HCT116 (cell line): ENCODE data around the gene CLTA. TPM values are rescaled to one million over a fixed set of nuclear protein-coding genes. Genes with fewer than 3 reads are reported as not detected.

Source experiments
- ATAC-seq: fragments of 200-7000 bp; cut with Tn5 transposase; 2 replicates; pipeline ENCODE4 v1.9.1; 2020; ENCODE audit warnings: mild to moderate bottlenecking, moderate library complexity
- BruUV-seq: library from RNA; stranded (reverse); fragments of 400-500 nt; replicated peaks from 2 replicates; lab custom pipeline; 2021; lab: Mats Ljungman, UMichigan
- CTCF ChIA-PET: fragments of 300-600 bp; sonication (Branson Sonifier 250); formaldehyde crosslinking; loops from one replicate; lab custom pipeline; 2021; ENCODE audit warnings: antibody characterized with exemption; lab: Charles Lee
- POLR2A ChIA-PET: fragments of 300-600, 350-600 bp; sonication (Branson Sonifier 250); formaldehyde crosslinking; loops from one replicate; lab custom pipeline; 2021; ENCODE audit warnings: antibody characterized with exemption; lab: Charles Lee
- RAD21 ChIA-PET, 2 experiments: fragments of 300-600 bp; sonication (Branson Sonifier 250); formaldehyde crosslinking; loops; one replicate each; lab custom pipeline; 2023; ENCODE audit warnings: low total read pairs in 2 of 2; ENCODE audit not compliant: uncharacterized antibody in 2 of 2, unreplicated experiment in 2 of 2, low non-redundant PET in 1 of 2; lab: Charles Lee
- DNase-seq: peaks from one replicate; pipeline ENCODE4 v3.0.0-alpha.2; 2010; ENCODE audit warnings: low read depth, low spot score
- H2AFZ ChIP-seq: fragments of 200-600 bp; shearing (Covaris generic), sonication (generic); 2 replicates; pipeline ENCODE4 v1.6.1; 2017; ENCODE audit warnings: low read depth, mixed run types, mixed read lengths, antibody characterized with exemption, low read length; ENCODE audit not compliant: poor library complexity, severe bottlenecking
- H3K27ac ChIP-seq: 2 replicates; pipeline ENCODE4 v1.5.1; 2012; ENCODE audit warnings: low read depth, low read length
- H3K27me3 ChIP-seq: fragments of 200-600 bp; sonication (generic); 2 replicates; pipeline ENCODE4 v1.6.1; 2016; ENCODE audit warnings: mixed run types, low read length, mixed read lengths; ENCODE audit not compliant: insufficient read depth
- H3K36me3 ChIP-seq, 2 experiments: fragments of 200-500 bp in 1 of 2; fragments of 200-600 bp in 1 of 2; sonication (Bioruptor generic) in 1 of 2; sonication (generic) in 1 of 2; 2 replicates each; pipeline versions ENCODE4 v1.5.1 to v1.6.1; 2014 to 2016; ENCODE audit warnings: low read length in 2 of 2, inconsistent platforms in 1 of 2, mixed read lengths in 1 of 2, mixed run types in 1 of 2; ENCODE audit not compliant: insufficient read depth in 2 of 2, control insufficient read depth in 1 of 2
- H3K4me1 ChIP-seq, 2 experiments: fragments of 200-600 bp in 1 of 2; sonication (generic) in 1 of 2; 2 replicates each; pipeline versions ENCODE4 v1.5.1 to v1.6.1; 2012 to 2017; ENCODE audit warnings: low read length in 2 of 2, inconsistent platforms in 1 of 2, mild to moderate bottlenecking in 1 of 2, mixed read lengths in 1 of 2, mixed run types in 1 of 2, moderate library complexity in 1 of 2; ENCODE audit not compliant: insufficient read depth in 2 of 2, control insufficient read depth in 1 of 2
- H3K4me2 ChIP-seq: fragments of 200-600 bp; sonication (generic); 2 replicates; pipeline ENCODE4 v1.6.1; 2017; ENCODE audit warnings: mixed run types, low read length, mixed read lengths
- H3K4me3 ChIP-seq, 2 experiments: fragments of 200-600 bp in 1 of 2; sonication (generic) in 1 of 2; replicated peaks in 1 of 2; 2 replicates each; pipeline ENCODE4 v1.5.1; 2011 to 2016; ENCODE audit warnings: low read length in 2 of 2, control low read depth in 1 of 2, low read depth in 1 of 2, mild to moderate bottlenecking in 1 of 2, mixed read lengths in 1 of 2, mixed run types in 1 of 2
- H3K79me2 ChIP-seq: fragments of 200-600 bp; sonication (generic); 2 replicates; pipeline ENCODE4 v1.6.1; 2017; ENCODE audit warnings: mild to moderate bottlenecking, mixed run types, low read length, moderate library complexity, mixed read lengths; ENCODE audit not compliant: insufficient read depth
- H3K9ac ChIP-seq: fragments of 200-600 bp; sonication (generic); 2 replicates; pipeline ENCODE4 v1.6.1; 2016; ENCODE audit warnings: low read length, mixed read lengths
- H3K9me2 ChIP-seq: fragments of 200-600 bp; sonication (generic), shearing (Covaris generic); 2 replicates; pipeline ENCODE4 v1.6.1; 2017; ENCODE audit warnings: mixed run types, mild to moderate bottlenecking, moderate library complexity; ENCODE audit not compliant: insufficient read depth
- H3K9me3 ChIP-seq, 2 experiments: fragments of 200-500 bp in 1 of 2; fragments of 200-600 bp in 1 of 2; sonication (Bioruptor generic) in 1 of 2; sonication (generic) in 1 of 2; 2 replicates each; pipeline ENCODE4 v1.6.1; 2014 to 2017; ENCODE audit warnings: low read length in 2 of 2, mixed read lengths in 2 of 2, inconsistent platforms in 1 of 2, low read depth in 1 of 2, mild to moderate bottlenecking in 1 of 2, mixed run types in 1 of 2, moderate library complexity in 1 of 2; ENCODE audit not compliant: control insufficient read depth in 1 of 2, insufficient read depth in 1 of 2
- H4K20me1 ChIP-seq: fragments of 200-600 bp; sonication (generic), shearing (Covaris generic); 2 replicates; pipeline ENCODE4 v1.6.1; 2017; ENCODE audit warnings: mixed run types, mild to moderate bottlenecking, moderate library complexity; ENCODE audit not compliant: insufficient read depth
- ATF3 ChIP-seq: IDR thresholded peaks from 2 replicates; pipeline ENCODE4 v1.6.1; 2012
- CBX3 ChIP-seq: IDR thresholded peaks from 2 replicates; pipeline ENCODE4 v1.6.1; 2012; ENCODE audit warnings: low read depth
- CEBPB ChIP-seq: IDR thresholded peaks from 2 replicates; pipeline ENCODE4 v1.6.1; 2012; ENCODE audit warnings: low read depth
- CTCF ChIP-seq, 3 experiments: fragments of 200-600 bp in 1 of 3; sonication (generic) in 1 of 3; IDR thresholded peaks in 2 of 3; conservative IDR thresholded peaks in 1 of 3; 2 replicates each; pipeline ENCODE4 v1.5.1; 2012 to 2017; ENCODE audit warnings: low read depth in 2 of 3, low read length in 2 of 3, antibody characterized with exemption in 1 of 3, borderline replicate concordance in 1 of 3, control low read depth in 1 of 3, mild to moderate bottlenecking in 1 of 3, mixed read lengths in 1 of 3, mixed run types in 1 of 3, moderate library complexity in 1 of 3; ENCODE audit not compliant: insufficient read depth in 1 of 3
- EGR1 ChIP-seq: IDR thresholded peaks from 2 replicates; pipeline ENCODE4 v1.6.1; 2012; ENCODE audit warnings: low read depth
- EZH2phosphoT487 ChIP-seq: fragments of 200-600 bp; IDR thresholded peaks from 2 replicates; pipeline ENCODE4 v1.6.1; 2018; ENCODE audit warnings: antibody characterized with exemption, borderline replicate concordance
- FOSL1 ChIP-seq: IDR thresholded peaks from 2 replicates; pipeline ENCODE4 v1.6.1; 2012; ENCODE audit warnings: low read depth
- JUND ChIP-seq: IDR thresholded peaks from 2 replicates; pipeline ENCODE4 v1.6.1; 2012
- MAX ChIP-seq: IDR thresholded peaks from 2 replicates; pipeline ENCODE4 v1.6.1; 2012
- POLR2A ChIP-seq: IDR thresholded peaks from 2 replicates; pipeline ENCODE4 v1.7.0; 2011; ENCODE audit warnings: borderline replicate concordance; ENCODE audit not compliant: insufficient read depth, insufficient read length; ENCODE audit errors: extremely low read depth
- POLR2AphosphoS5 ChIP-seq: IDR thresholded peaks from 2 replicates; pipeline ENCODE4 v1.6.1; 2011; ENCODE audit warnings: mild to moderate bottlenecking, low read depth, low read length, moderate library complexity
- RAD21 ChIP-seq: IDR thresholded peaks from 2 replicates; pipeline ENCODE4 v1.6.1; 2012; ENCODE audit warnings: low read depth, mild to moderate bottlenecking
- SRF ChIP-seq: IDR thresholded peaks from 2 replicates; pipeline ENCODE4 v1.6.1; 2012; ENCODE audit warnings: low read depth
- YY1 ChIP-seq: IDR thresholded peaks from 2 replicates; pipeline ENCODE4 v1.6.1; 2011; ENCODE audit warnings: low read length, low read depth, moderate library complexity, mild to moderate bottlenecking; ENCODE audit not compliant: insufficient replicate concordance; ENCODE audit errors: extremely low read depth
- ZNF274 ChIP-seq: fragments of 200-500 bp; sonication (Bioruptor generic); IDR thresholded peaks from 2 replicates; pipeline ENCODE4 v1.6.1; 2014; ENCODE audit warnings: mild to moderate bottlenecking, low read depth, low read length, inconsistent platforms
- intact Hi-C: fragments of 100-400 bp; cut with micrococcal nuclease; formaldehyde crosslinking; loops from 2 replicates; pipeline ENCODE4 v1.10.0; 2022
- total RNA-seq: library from RNA; stranded (reverse); gene quantifications from one replicate; pipeline ENCODE4 v1.2.1, GENCODE V29; 2021; ENCODE audit not compliant: unreplicated experiment

The CLTA gene
- total RNA-seq, 1 experiment from 2014 or later: 152 TPM

DNA sequence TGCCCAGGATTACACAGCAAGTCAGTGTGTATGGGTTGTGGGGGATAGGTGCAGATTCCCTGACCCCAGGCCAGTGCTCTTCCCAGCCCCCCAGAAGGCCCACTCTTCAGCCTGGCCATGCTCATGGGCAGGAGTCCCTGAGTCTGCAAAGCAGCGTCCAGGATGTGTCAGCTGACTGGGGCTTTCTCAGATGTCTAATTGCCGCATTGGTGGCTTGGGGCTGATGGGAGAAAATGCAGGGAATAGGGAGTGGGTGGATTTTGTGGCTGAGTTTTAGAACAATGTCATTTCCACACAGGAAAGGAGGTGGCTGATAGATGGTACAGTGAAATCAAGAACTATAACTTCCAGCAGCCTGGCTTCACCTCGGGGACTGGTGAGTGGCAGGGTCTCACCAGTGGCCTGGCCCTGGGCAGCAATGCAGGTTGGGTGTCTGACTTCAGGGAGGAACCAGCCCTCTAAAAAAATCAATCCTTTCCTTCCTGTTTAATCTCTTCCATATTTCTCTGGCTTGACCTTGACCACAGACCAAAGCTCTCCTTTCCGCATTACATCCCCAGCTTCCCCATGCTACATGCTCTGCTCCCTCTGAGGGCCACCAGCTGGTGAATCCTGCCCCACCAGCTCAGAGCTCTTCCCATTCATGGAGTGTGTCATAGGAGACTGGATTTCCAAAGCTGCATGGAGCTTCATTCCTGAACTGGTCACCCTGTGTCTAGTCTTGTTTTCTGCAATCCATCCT lies 40.0 kb upstream of the CLTA start:
- intact Hi-C loops: no loop called here
- H3K9me2 ChIP-seq: no peaks in the 10 kb centered on the region
- DNase-seq (no peak), ATAC-seq (no peak)
- no peak overlapping the region for H3K4me2 ChIP-seq
- no peaks in the 10 kb centered on the region for H3K36me3 ChIP-seq
- H3K27me3 ChIP-seq: no peaks in the 10 kb centered on the region
- TF ChIP-seq ATF3: no peak
- no peak for TF ChIP-seq SRF
- no peak for TF ChIP-seq MAX
- no peak for TF ChIP-seq FOSL1
- no peak for TF ChIP-seq YY1
- TF ChIP-seq RAD21: no peak
- TF ChIP-seq EZH2phosphoT487: no peak
- TF ChIP-seq CEBPB: no peak
- no peak for TF ChIP-seq CTCF (IDR thresholded peaks at IDR 0.05 in 2 of 3, conservative IDR thresholded peaks at IDR 0.05 in 1 of 3; ENCODE audit: borderline replicate concordance in 1 of 3, insufficient read depth in 1 of 3, low read depth in 2 of 3, low read length in 2 of 3)
- TF ChIP-seq ZNF274: no peak
- no peak for TF ChIP-seq EGR1
- no peak for TF ChIP-seq JUND
- TF ChIP-seq POLR2A: no peak
- no peak for TF ChIP-seq CBX3
- TF ChIP-seq POLR2AphosphoS5: no peak
- H3K79me2 ChIP-seq: no peaks in the 10 kb centered on the region
- H2AFZ ChIP-seq: no peak overlapping the region
- RAD21 ChIA-PET: no interaction called here
- POLR2A ChIA-PET: no interaction called here
- no TSS peak for BruUV-seq
- H3K4me1 ChIP-seq: peaks cover 7 to 12% of the 10 kb centered on the region in 2 experiments
- no peak overlapping the region for H3K27ac ChIP-seq
- peaks cover 0 to 3% of the 10 kb centered on the region in 2 experiments; a peak in 1 of 4 replicates for H3K9me3 ChIP-seq
- no peak overlapping the region for H3K9ac ChIP-seq
- CTCF ChIA-PET: no interaction called here
- H3K4me3 ChIP-seq: no peak overlapping the region
- H4K20me1 ChIP-seq: no peaks in the 10 kb centered on the region
